Right lobe of liver (tissue), 4 donors: ENCODE results near the gene RBP5.

ENCODE experiments used
- POLR2A ChIP-seq: fragments of 450-650 bp; IDR thresholded peaks from one replicate; pipeline ENCODE4 v1.6.1; 2017; ENCODE audit warnings: antibody characterized with exemption, mild to moderate bottlenecking
- TF ChIP-seq, protein P1 (sequence below), 4 donors: fragments of 200-600 bp in 3 of 4; fragments of 450-650 bp in 1 of 4; IDR thresholded peaks; one replicate each; pipeline versions ENCODE4 v1.5.1 to v1.8.0; 2016 to 2022; ENCODE audit warnings: antibody characterized with exemption in 4 of 4, mild to moderate bottlenecking in 2 of 4
- donor health status: DM: no; HTN: no; CAD: no.
- donor health status: DM: no; HTN: no; CAD: no.
- donor health status: DM: no; HTN: yes; CAD: no.

DNA sequence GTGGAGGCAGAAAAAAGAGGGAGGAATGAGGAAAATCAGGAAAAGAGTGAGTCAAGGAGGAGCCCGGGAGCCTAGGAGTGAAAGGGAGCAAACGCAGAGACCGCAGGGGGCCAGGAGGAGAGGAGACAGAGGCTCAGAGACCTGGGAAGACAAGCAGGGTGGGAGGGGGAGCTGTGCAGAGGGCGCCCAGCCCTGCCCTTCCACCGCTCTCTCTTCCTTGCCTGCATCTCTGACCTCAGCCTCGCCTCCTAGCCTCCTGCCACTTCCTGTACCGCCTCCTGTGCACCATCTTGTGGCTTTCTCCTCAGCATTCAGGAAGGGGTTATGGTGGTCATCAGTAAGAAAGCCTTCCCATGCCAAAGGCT, 2.8 kb upstream of the RBP5 start:
- no peak for TF ChIP-seq POLR2A
- TF ChIP-seq, protein P1, sequence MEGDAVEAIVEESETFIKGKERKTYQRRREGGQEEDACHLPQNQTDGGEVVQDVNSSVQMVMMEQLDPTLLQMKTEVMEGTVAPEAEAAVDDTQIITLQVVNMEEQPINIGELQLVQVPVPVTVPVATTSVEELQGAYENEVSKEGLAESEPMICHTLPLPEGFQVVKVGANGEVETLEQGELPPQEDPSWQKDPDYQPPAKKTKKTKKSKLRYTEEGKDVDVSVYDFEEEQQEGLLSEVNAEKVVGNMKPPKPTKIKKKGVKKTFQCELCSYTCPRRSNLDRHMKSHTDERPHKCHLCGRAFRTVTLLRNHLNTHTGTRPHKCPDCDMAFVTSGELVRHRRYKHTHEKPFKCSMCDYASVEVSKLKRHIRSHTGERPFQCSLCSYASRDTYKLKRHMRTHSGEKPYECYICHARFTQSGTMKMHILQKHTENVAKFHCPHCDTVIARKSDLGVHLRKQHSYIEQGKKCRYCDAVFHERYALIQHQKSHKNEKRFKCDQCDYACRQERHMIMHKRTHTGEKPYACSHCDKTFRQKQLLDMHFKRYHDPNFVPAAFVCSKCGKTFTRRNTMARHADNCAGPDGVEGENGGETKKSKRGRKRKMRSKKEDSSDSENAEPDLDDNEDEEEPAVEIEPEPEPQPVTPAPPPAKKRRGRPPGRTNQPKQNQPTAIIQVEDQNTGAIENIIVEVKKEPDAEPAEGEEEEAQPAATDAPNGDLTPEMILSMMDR (IDR thresholded peaks at IDR 0.05) = no peak
